ENCODE results near the gene WDR37.
"Not testable (repeated sequence)": the region's sequence is repeated elsewhere in the genome, so short reads cannot be mapped to it uniquely, and the experiment has no call there.

The WDR37 gene

DNA sequence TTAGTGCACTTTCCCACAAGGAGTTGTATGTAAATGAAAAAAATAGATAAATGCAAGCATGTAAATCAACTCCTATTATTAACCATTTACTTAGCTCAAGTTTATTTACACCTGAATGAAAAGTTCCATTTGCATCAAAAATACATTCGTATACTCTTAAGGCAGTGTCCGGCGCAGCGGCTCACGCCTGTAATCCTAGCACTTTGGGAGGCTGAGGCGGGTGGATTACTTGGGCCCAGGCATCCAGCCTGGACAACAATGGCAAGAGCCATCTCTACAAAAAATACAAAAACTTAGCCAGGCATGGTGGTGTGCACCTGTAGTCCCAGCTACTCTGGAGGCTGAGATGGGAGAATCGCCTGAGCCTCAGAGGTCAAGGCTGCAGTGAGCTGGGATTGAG lies 26.3 kb upstream of the WDR37 start:
- Mint-ChIP-seq H3K4me3 (no peak overlapping the region), H3K27ac (no peak overlapping the region), H3K27me3 (ENCODE audit: low read depth) (no peaks in the 10 kb centered on the region), H3K4me1 (ENCODE audit: low read depth) (no peaks in the 10 kb centered on the region), H3K36me3 (ENCODE audit: low read depth) (no peaks in the 10 kb centered on the region), H3K9me3 (no peaks in the 10 kb centered on the region)

DNA sequence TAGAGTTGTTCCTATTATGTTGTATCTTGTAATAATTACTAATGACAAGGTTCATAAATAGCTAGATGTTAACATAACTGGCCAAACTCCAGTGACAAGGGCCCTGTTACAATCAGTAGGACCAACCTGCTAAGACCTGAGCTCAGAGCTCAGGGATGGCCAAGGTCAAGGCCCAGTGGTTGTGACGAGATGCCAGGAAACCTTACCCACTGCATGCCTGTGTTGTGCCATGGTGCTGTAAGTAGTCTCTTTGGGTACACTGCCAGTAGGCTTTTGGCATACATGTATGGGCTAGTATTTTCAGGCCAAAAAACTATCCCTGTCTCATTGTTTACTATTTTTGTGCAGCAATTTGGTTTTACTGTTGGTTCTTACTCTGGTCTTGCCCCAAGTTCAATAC lies 22.6 kb upstream of the WDR37 start:
- no peaks in the 10 kb centered on the region for H3K27me3 Mint-ChIP-seq (ENCODE audit: low read depth)

DNA sequence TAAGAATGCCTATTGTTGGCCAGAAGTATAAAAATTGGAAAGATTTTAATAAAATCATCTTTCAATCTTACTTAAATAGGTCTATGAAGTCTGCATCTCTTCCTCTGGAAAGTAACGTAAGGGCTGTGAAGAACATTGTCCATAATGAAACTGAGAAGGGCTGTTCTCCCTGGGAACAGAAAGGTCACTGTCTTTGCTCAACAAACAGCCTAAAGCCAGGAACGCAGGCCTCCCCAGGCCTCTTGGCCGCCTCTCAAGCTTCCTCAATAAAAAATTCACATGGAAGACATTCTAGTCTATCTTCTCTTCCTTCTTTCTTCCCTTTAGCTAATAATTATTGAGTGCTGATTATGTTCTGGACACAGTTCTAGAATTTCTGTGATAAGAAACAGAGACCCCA lies 21.4 kb upstream of the WDR37 start:
- no peaks in the 10 kb centered on the region for H3K9me3 Mint-ChIP-seq
- no peak overlapping the region for H3K4me3 Mint-ChIP-seq
- H3K36me3 Mint-ChIP-seq (ENCODE audit: low read depth), result peaks cover 12% of the 10 kb centered on the region
- H3K27me3 Mint-ChIP-seq (ENCODE audit: low read depth), result no peaks in the 10 kb centered on the region
- H3K27ac Mint-ChIP-seq, result no peak overlapping the region
- H3K4me1 Mint-ChIP-seq (ENCODE audit: low read depth), result peaks cover 8% of the 10 kb centered on the region

More for the DNA sequence above, 22.6 kb upstream of the WDR37 start:
- Mint-ChIP-seq H3K9me3 (no peaks in the 10 kb centered on the region), H3K4me3 (no peak overlapping the region), H3K27ac (no peak overlapping the region), H3K36me3 (ENCODE audit: low read depth) (peaks cover 12% of the 10 kb centered on the region), H3K4me1 (ENCODE audit: low read depth) (peaks cover 8% of the 10 kb centered on the region)

DNA sequence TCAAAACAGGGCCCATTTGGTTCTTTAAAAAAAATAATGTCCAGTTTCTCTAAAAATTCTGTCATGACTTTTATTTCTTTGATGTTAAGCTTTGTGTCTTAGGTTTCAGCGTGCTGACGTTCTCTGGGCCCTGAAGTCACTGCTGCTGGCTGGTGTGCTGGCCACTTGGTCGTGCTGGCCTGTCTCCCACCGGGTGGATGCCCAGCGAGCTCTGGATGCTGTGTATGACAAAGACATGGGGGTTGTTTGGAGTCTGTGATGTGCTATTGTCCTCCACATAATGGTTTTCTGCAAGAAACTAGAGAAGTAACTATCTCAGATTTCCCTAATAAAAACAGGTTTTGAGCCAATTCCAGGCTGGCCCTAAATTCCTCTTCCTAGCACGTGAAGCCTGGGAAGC lies 21.0 kb upstream of the WDR37 start:
- no peak overlapping the region for H3K4me3 Mint-ChIP-seq
- no peak overlapping the region for H3K27ac Mint-ChIP-seq
- peaks cover 13% of the 10 kb centered on the region for H3K36me3 Mint-ChIP-seq (ENCODE audit: low read depth)
- H3K9me3 Mint-ChIP-seq, result no peaks in the 10 kb centered on the region
- H3K4me1 Mint-ChIP-seq (ENCODE audit: low read depth), result peaks cover 10% of the 10 kb centered on the region
- H3K27me3 Mint-ChIP-seq (ENCODE audit: low read depth), result no peaks in the 10 kb centered on the region

DNA sequence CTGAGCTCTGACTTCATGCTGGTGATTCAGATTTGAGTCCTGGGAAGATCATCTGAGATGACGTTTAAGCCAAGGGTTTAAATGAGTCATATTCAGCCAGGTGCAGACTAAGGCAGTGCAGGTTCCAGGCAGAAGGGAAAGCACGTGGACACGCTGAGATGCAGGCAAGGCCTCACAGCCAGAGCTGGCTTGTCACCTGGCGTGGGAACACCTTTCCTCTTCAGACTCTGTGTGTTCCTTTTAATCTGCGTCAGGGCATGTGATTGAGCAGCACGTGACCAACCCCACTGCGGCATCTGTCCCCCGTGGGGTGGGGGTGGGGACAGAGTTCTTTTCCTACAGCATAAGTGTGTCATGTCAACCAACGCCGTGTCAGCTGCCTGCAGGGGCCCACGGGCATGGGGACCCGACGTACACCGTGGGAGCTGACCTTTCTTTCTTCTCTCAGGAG lies 19.8 kb upstream of the WDR37 start:
- H3K27me3 Mint-ChIP-seq (ENCODE audit: low read depth), result no peaks in the 10 kb centered on the region
- peaks cover 19% of the 10 kb centered on the region for H3K36me3 Mint-ChIP-seq (ENCODE audit: low read depth)
- no peak overlapping the region for H3K4me3 Mint-ChIP-seq
- H3K9me3 Mint-ChIP-seq, result no peaks in the 10 kb centered on the region
- H3K27ac Mint-ChIP-seq, result peak overlapping the region; percentile 31
- H3K4me1 Mint-ChIP-seq (ENCODE audit: low read depth), result peaks cover 14% of the 10 kb centered on the region

DNA sequence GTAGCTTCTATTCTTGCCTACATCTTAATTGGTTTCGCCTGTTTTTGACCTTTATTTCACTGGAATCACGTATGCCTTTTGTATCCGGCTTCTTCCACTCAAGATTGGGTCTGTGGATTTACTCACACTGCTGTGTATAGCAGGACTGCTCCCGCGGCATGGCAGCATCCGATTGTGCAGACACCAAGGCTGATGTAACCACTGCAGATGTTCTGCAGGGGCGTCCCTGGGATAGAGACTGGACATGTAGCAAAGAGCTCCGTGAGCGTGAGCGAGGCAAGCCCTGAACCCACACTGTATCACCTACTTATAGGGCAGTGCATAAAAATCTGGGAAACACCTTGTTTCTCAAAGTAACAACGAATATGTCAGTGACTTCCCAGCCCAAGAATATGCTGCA lies 19.1 kb upstream of the WDR37 start:
- Mint-ChIP-seq H3K27me3 (ENCODE audit: low read depth) (no peaks in the 10 kb centered on the region), H3K4me3 (no peak overlapping the region), H3K36me3 (ENCODE audit: low read depth) (peaks cover 19% of the 10 kb centered on the region), H3K9me3 (no peaks in the 10 kb centered on the region), H3K27ac (peak overlapping the region; percentile 26), H3K4me1 (ENCODE audit: low read depth) (peaks cover 14% of the 10 kb centered on the region)

DNA sequence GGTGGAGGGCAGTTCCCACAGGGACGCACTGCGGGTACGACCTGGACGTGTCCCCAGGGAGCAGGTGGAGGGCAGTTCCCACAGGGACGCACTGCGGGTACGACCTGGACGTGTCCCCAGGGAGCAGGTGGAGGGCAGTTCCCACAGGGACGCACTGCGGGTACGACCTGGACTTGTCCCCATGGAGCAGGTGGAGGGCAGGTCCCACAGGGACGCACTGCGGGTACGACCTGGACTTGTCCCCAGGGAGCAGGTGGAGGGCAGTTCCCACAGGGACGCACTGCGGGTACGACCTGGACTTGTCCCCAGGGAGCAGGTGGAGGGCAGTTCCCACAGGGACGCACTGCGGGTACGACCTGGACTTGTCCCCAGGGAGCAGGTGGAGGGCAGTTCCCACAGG lies 17.4 kb upstream of the WDR37 start:
- H3K4me3 Mint-ChIP-seq; H3K27me3 Mint-ChIP-seq (ENCODE audit: low read depth); H3K9me3 Mint-ChIP-seq; H3K27ac Mint-ChIP-seq: not testable (repeated sequence)
- H3K36me3 Mint-ChIP-seq (ENCODE audit: low read depth), result peaks cover 26% of the 10 kb centered on the region
- peaks cover 22% of the 10 kb centered on the region for H3K4me1 Mint-ChIP-seq (ENCODE audit: low read depth)

DNA sequence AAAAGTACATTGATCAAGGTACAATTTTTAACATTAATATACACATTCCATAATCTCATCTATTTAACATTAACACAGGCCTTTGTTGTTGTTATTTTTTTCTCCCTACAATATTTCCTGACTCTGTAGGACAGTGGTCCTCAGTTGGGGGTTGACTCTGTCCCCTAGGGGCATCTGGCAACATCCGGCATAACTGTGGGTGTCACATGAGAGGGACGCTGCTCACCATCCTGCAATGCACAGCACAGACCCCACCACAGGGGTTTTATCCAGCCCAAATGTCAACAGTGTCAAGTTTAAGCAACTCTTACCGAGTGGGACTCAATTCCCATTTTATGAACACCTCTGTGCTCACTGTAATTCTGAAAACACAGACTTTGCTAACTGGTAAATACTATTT lies 16.1 kb upstream of the WDR37 start:
- Mint-ChIP-seq H3K27me3 (ENCODE audit: low read depth) (no peaks in the 10 kb centered on the region), H3K36me3 (ENCODE audit: low read depth) (peaks cover 34% of the 10 kb centered on the region), H3K27ac (no peak overlapping the region), H3K4me1 (ENCODE audit: low read depth) (peaks cover 34% of the 10 kb centered on the region), H3K9me3 (no peaks in the 10 kb centered on the region), H3K4me3 (no peak overlapping the region)

DNA sequence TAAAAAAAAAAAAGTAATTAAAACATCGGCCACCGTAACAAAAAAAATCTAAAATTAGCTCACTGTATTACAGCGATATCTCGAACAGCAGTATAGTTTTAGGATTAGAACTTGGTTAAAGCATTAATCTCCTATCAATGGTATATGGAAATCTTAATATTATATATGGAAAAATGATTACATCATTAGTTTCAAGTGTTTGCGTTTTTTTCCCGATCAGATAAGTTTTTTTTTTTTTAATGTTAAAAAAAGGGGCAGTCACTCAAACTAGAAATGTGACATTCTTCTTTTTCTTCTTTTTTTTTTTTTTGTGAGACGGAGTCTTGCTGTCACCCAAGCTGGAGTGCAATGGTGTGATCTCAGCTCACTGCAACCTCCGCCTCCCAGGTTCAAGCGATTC lies 14.7 kb upstream of the WDR37 start:
- no peak overlapping the region for H3K27ac Mint-ChIP-seq
- H3K4me3 Mint-ChIP-seq, result no peak overlapping the region
- peaks cover 37% of the 10 kb centered on the region for H3K36me3 Mint-ChIP-seq (ENCODE audit: low read depth)
- H3K9me3 Mint-ChIP-seq, result no peaks in the 10 kb centered on the region
- H3K4me1 Mint-ChIP-seq (ENCODE audit: low read depth), result peaks cover 36% of the 10 kb centered on the region
- no peaks in the 10 kb centered on the region for H3K27me3 Mint-ChIP-seq (ENCODE audit: low read depth)

DNA sequence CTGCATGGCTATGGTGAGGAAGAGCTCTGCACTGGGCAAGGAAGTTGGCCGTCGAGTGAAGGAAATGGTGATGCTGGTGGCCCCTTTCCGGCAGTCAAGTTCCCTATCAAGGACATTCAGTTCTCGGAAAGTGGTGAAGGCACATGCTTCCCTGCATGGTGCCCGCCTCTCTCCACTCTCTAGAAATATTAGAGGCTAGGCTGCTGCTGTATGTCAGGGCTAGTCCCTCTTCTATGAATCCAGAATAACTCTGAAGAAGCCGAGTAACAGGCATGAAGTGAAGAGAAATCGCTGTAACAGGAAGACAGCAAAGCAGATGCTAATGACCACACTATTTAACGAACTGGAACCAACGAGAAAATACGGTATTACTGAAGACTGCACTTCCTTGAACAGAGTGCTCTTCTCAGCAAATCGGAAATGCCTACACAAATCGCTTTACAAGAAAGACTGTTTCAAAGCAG lies 12.6 kb upstream of the WDR37 start:
- Mint-ChIP-seq H3K4me1 (ENCODE audit: low read depth) (peaks cover 42% of the 10 kb centered on the region), H3K4me3 (peak overlapping the region; percentile 85), H3K36me3 (ENCODE audit: low read depth) (peaks cover 37% of the 10 kb centered on the region), H3K9me3 (no peaks in the 10 kb centered on the region), H3K27ac (peak overlapping the region; percentile 93), H3K27me3 (ENCODE audit: low read depth) (no peaks in the 10 kb centered on the region)

DNA sequence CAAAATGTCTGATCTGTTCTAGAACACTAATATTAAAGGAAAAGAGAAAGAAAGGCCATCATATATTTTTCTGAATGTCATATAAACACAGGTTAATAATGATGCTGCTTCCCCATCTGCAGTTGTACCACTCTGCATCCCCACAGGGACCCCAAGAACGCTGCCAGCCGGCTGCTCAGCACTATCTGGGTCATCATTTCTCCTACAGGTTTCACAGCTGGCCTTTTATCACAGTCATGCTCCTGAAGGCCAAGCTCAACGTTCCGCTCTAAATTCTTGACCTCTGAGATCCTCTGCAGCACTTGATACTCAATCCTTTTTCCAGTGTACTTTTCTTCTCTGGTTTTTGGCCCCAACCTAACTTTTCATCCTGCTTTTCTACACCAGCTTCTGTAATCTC lies 12.0 kb upstream of the WDR37 start:
- Mint-ChIP-seq H3K27ac (peak overlapping the region; percentile 93), H3K4me1 (ENCODE audit: low read depth) (peaks cover 42% of the 10 kb centered on the region), H3K27me3 (ENCODE audit: low read depth) (no peaks in the 10 kb centered on the region), H3K4me3 (peak overlapping the region; percentile 85), H3K9me3 (no peaks in the 10 kb centered on the region), H3K36me3 (ENCODE audit: low read depth) (peaks cover 37% of the 10 kb centered on the region)

DNA sequence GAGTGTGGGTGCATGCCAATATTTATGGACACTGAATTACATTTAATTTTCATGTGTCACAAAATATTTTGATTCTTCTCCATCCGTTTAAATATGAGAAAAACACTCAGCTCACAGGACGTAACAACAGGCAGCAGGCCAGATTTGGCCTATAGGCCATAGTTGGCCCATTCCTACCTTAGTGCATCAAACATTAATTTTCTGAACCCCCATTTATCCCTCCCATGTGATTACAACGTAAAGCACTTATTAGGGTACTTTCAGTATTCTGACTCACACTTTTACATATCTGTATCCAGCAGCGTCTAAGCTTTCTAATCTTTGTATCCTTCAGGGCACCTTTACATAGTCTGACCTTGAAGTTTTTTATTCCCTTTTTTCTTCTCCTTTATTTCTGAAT lies 11.2 kb upstream of the WDR37 start:
- Mint-ChIP-seq H3K4me1 (ENCODE audit: low read depth) (peaks cover 42% of the 10 kb centered on the region), H3K27ac (peak overlapping the region; percentile 93), H3K4me3 (peak overlapping the region; percentile 85), H3K9me3 (no peaks in the 10 kb centered on the region), H3K27me3 (ENCODE audit: low read depth) (no peaks in the 10 kb centered on the region), H3K36me3 (ENCODE audit: low read depth) (peaks cover 37% of the 10 kb centered on the region)

DNA sequence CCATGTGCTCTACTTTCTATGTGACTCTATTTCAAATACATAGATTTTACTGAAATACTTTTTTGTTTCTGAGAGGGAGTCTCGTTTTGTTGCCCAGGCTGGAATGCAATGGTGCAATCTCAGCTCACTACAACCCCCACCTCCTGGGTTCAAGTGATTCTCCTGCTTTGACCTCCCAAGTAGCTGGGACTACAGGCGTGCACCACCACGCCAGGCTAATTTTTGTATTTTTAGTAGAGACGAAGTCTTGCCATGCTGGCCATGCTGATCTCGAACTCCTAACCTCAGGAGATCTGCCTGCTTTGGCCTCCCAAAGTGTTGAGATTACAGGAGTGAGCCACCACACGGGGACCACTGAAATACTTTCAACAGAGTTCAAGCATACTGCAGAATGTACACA lies 10.8 kb upstream of the WDR37 start:
- H3K27me3 Mint-ChIP-seq (ENCODE audit: low read depth), result no peaks in the 10 kb centered on the region
- peak overlapping the region; percentile 73 for H3K27ac Mint-ChIP-seq
- peak overlapping the region; percentile 85 for H3K4me3 Mint-ChIP-seq
- H3K4me1 Mint-ChIP-seq (ENCODE audit: low read depth), result peaks cover 40% of the 10 kb centered on the region
- H3K9me3 Mint-ChIP-seq, result no peaks in the 10 kb centered on the region
- peaks cover 33% of the 10 kb centered on the region for H3K36me3 Mint-ChIP-seq (ENCODE audit: low read depth)

DNA sequence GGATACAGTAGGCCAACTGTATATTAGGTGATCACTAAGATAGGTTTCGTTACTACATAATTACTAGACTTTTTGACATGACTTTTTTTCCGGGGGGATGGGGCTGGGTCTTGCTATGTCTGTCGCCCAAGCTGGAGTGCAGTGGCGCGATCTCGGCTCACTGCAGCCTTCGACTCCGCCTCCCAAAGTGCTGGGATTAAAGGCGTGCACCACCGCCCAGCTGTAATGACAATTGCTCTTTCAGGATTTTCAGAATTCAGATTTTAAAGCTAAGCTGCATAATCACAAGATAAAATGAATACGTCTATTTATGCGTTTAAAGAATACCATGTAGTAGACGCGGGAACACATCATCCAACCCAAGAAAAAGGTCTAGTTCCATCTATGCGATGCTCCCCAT lies 8.2 kb upstream of the WDR37 start:
- H3K4me1 Mint-ChIP-seq (ENCODE audit: low read depth), result peaks cover 59% of the 10 kb centered on the region
- no peaks in the 10 kb centered on the region for H3K9me3 Mint-ChIP-seq
- H3K36me3 Mint-ChIP-seq (ENCODE audit: low read depth), result peaks cover 33% of the 10 kb centered on the region
- peak overlapping the region; percentile 96 for H3K4me3 Mint-ChIP-seq
- H3K27ac Mint-ChIP-seq, result peak overlapping the region; percentile 96
- H3K27me3 Mint-ChIP-seq (ENCODE audit: low read depth), result no peaks in the 10 kb centered on the region

DNA sequence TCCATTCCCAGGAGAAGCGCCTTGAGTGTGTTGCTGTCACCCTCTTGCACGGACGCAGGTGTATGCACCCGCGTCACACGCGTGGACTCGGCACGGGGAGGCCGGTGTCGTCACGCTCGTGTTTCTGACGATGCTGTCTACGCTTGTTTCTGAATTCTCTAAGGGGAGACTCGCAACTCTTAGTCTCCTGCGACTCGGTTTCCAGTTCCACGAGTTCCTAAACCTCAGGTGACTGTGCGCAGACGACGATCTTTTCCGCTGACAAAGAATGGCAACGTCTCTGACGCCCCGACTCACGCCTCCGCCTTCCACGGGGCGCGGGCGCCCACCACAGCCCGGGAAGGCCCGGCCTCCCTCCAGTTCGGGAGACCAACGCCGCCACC lies 7.8 kb upstream of the WDR37 start:
- Mint-ChIP-seq H3K27ac (peak overlapping the region; percentile 96), H3K9me3 (no peaks in the 10 kb centered on the region), H3K4me1 (ENCODE audit: low read depth) (peaks cover 57% of the 10 kb centered on the region), H3K27me3 (ENCODE audit: low read depth) (no peaks in the 10 kb centered on the region), H3K4me3 (peak overlapping the region; percentile 96), H3K36me3 (ENCODE audit: low read depth) (peaks cover 29% of the 10 kb centered on the region)
